IMR-90 (cell line): ENCODE results near the gene ZNF335. TPM values are rescaled to one million over a fixed set of nuclear protein-coding genes. Genes with fewer than 3 reads are reported as not detected.

Source experiments
- ATAC-seq: fragments of 200-7000 bp; cut with Tn5 transposase; 2 replicates; pipeline ENCODE4 v1.9.1; 2020; ENCODE audit warnings: low read depth, mild to moderate bottlenecking, moderate library complexity
- BruUV-seq: library from RNA; stranded (reverse); fragments of 400-500 nt; replicated peaks from 2 replicates; lab custom pipeline; 2021; lab: Mats Ljungman, UMichigan
- CTCF ChIA-PET: fragments of 300-600 bp; formaldehyde crosslinking; extraction: SDS; loops from one replicate; lab custom pipeline; 2021; ENCODE audit warnings: antibody characterized with exemption; lab: Yijun Ruan, JAX
- POLR2A ChIA-PET: fragments of 300-600 bp; sonication (Branson Sonifier 250); formaldehyde crosslinking; loops from one replicate; lab custom pipeline; 2022; ENCODE audit warnings: antibody characterized with exemption; ENCODE audit not compliant: unreplicated experiment; lab: Charles Lee
- DNase-seq: peaks from one replicate; pipeline ENCODE4 v3.0.0; 2013
- H2AFZ ChIP-seq: replicated peaks from 2 replicates; pipeline ENCODE3; 2013; ENCODE audit warnings: low read length, mild to moderate bottlenecking; ENCODE audit not compliant: poor library complexity
- H2AK5ac ChIP-seq: 2 replicates; pipeline ENCODE4 v1.6.1; 2013; ENCODE audit warnings: low read depth, low read length, inconsistent platforms
- H2AK9ac ChIP-seq: replicated peaks from 2 replicates; pipeline ENCODE3; 2013; ENCODE audit warnings: mild to moderate bottlenecking, low read depth, low read length, moderate library complexity; ENCODE audit not compliant: poor library complexity
- H2BK120ac ChIP-seq: 2 replicates; pipeline ENCODE4 v1.6.1; 2013; ENCODE audit warnings: low read depth, low read length, inconsistent platforms
- H2BK15ac ChIP-seq: 3 replicates; pipeline ENCODE4 v1.6.1; 2013; ENCODE audit warnings: low read depth, low read length, inconsistent platforms
- H2BK20ac ChIP-seq: 2 replicates; pipeline ENCODE4 v1.6.1; 2013; ENCODE audit warnings: low read depth, mild to moderate bottlenecking, inconsistent platforms, low read length, moderate library complexity
- H2BK5ac ChIP-seq: 2 replicates; pipeline ENCODE4 v1.6.1; 2013; ENCODE audit warnings: mild to moderate bottlenecking, low read depth, low read length, inconsistent platforms; ENCODE audit not compliant: poor library complexity, severe bottlenecking
- H3K14ac ChIP-seq: replicated peaks from 2 replicates; pipeline ENCODE4 v1.6.1; 2013; ENCODE audit warnings: low read depth, low read length, inconsistent platforms
- H3K18ac ChIP-seq: 2 replicates; pipeline ENCODE4 v1.6.1; 2013; ENCODE audit warnings: low read depth, low read length, control low read depth
- H3K23ac ChIP-seq: 2 replicates; pipeline ENCODE4 v1.6.1; 2013; ENCODE audit warnings: low read depth, low read length, inconsistent platforms
- H3K27ac ChIP-seq: 2 replicates; pipeline ENCODE4 v1.5.1; 2013; ENCODE audit warnings: mild to moderate bottlenecking, control low read depth, low read length; ENCODE audit not compliant: insufficient read depth
- H3K27me3 ChIP-seq: 2 replicates; pipeline ENCODE4 v1.6.1; 2013; ENCODE audit warnings: low read length; ENCODE audit not compliant: control insufficient read depth, insufficient read depth
- H3K36me3 ChIP-seq: 2 replicates; pipeline ENCODE4 v1.6.1; 2013; ENCODE audit warnings: low read length, mixed read lengths; ENCODE audit not compliant: control insufficient read depth, insufficient read depth
- H3K4ac ChIP-seq: 2 replicates; pipeline ENCODE4 v1.6.1; 2013; ENCODE audit warnings: low read depth, low read length, inconsistent platforms
- H3K4me1 ChIP-seq: 2 replicates; pipeline ENCODE4 v1.6.1; 2013; ENCODE audit warnings: low read length, mixed read lengths; ENCODE audit not compliant: control insufficient read depth, insufficient read depth
- H3K4me2 ChIP-seq: 2 replicates; pipeline ENCODE4 v1.6.1; 2013; ENCODE audit warnings: low read depth, mild to moderate bottlenecking, control low read depth, low read length, moderate library complexity
- H3K4me3 ChIP-seq: 2 replicates; pipeline ENCODE4 v1.5.1; 2013; ENCODE audit warnings: low read depth, mild to moderate bottlenecking, control low read depth, low read length, moderate library complexity; ENCODE audit not compliant: insufficient read depth
- H3K56ac ChIP-seq: 2 replicates; pipeline ENCODE4 v1.6.1; 2013; ENCODE audit warnings: low read length, inconsistent platforms; ENCODE audit not compliant: insufficient read depth; ENCODE audit errors: extremely low read depth
- H3K79me1 ChIP-seq, 2 experiments: 2 replicates each; pipeline ENCODE4 v1.6.1; 2013; ENCODE audit warnings: low read length in 2 of 2, inconsistent platforms in 1 of 2, low read depth in 1 of 2
- H3K9ac ChIP-seq: 2 replicates; pipeline ENCODE4 v1.6.1; 2013; ENCODE audit warnings: low read depth, low read length, control low read depth
- H3K9me1 ChIP-seq: 2 replicates; pipeline ENCODE4 v1.6.1; 2013; ENCODE audit warnings: low read length, inconsistent platforms; ENCODE audit not compliant: insufficient read depth
- H3K9me3 ChIP-seq: 2 replicates; pipeline ENCODE4 v1.6.1; 2013; ENCODE audit warnings: low read length; ENCODE audit not compliant: control insufficient read depth, insufficient read depth
- H4K20me1 ChIP-seq: 2 replicates; pipeline ENCODE4 v1.6.1; 2013; ENCODE audit warnings: low read length, inconsistent platforms; ENCODE audit not compliant: insufficient read depth
- H4K5ac ChIP-seq: 2 replicates; pipeline ENCODE4 v1.6.1; 2013; ENCODE audit warnings: mild to moderate bottlenecking, low read depth, low read length, control low read depth
- H4K8ac ChIP-seq, 2 experiments: 2 replicates each; pipeline ENCODE4 v1.6.1; 2013; ENCODE audit warnings: low read depth in 2 of 2, low read length in 2 of 2, control low read depth in 1 of 2, inconsistent platforms in 1 of 2
- H4K91ac ChIP-seq: 2 replicates; pipeline ENCODE4 v1.6.1; 2013; ENCODE audit warnings: low read depth, low read length, inconsistent platforms; ENCODE audit not compliant: insufficient read depth
- BHLHE40 ChIP-seq: fragments of 150-350 bp; IDR thresholded peaks from 2 replicates; pipeline ENCODE4 v1.6.1; 2016; ENCODE audit warnings: mild to moderate bottlenecking, low read depth, low read length
- FOS ChIP-seq: fragments of 150-350 bp; IDR thresholded peaks from 2 replicates; pipeline ENCODE4 v1.6.1; 2016; ENCODE audit warnings: low read depth, low read length
- MAFK ChIP-seq: IDR thresholded peaks from 2 replicates; pipeline ENCODE4 v1.6.1; 2012; ENCODE audit warnings: low read depth, low read length, improper control_type of control experiment
- MAZ ChIP-seq: IDR thresholded peaks from 2 replicates; pipeline ENCODE4 v1.6.1; 2012; ENCODE audit warnings: low read depth, mild to moderate bottlenecking, low read length, improper control_type of control experiment, moderate library complexity, borderline replicate concordance
- MXI1 ChIP-seq: IDR thresholded peaks from 2 replicates; pipeline ENCODE4 v1.6.1; 2012; ENCODE audit warnings: low read depth, mild to moderate bottlenecking, low read length, moderate library complexity, borderline replicate concordance
- POLR2A ChIP-seq: IDR thresholded peaks from 2 replicates; pipeline ENCODE4 v1.6.1; 2012; ENCODE audit warnings: mild to moderate bottlenecking, low read depth, low read length
- WGBS, 2 experiments: methylation state at CpG; one replicate each; pipeline versions ENCODE4 v1.1.5 to v1.1.7; 2013; ENCODE audit warnings: missing lambda C conversion rate in 2 of 2; ENCODE audit not compliant: insufficient read length in 1 of 2; ENCODE audit errors: extremely low coverage in 2 of 2; 5-methylcytosine and 5-hydroxymethylcytosine counted together
- dilution Hi-C: fragments of 300-500 bp; cut with HindIII; formaldehyde crosslinking; loops from one replicate; pipeline ENCODE4 v1.14.3; 2018; ENCODE audit warnings: low sequenced_read_pairs; ENCODE audit not compliant: unreplicated experiment
- in situ Hi-C: fragments of 300-500 bp; cut with MboI; formaldehyde crosslinking; loops from 3 replicates; pipeline ENCODE4 v1.14.3; 2019; ENCODE audit warnings: low sequenced_read_pairs, inconsistent platforms, mixed read lengths
- intact Hi-C: fragments of 100-400 bp; cut with micrococcal nuclease; formaldehyde crosslinking; loops from 2 replicates; pipeline ENCODE4 v1.10.0; 2022
- polyA plus RNA-seq, 3 experiments: library from polyadenylated mRNA; depleted of rRNA; stranded (reverse); fragments of >200 nt; gene quantifications; 2 replicates each; pipeline ENCODE4 v1.2.3, GENCODE V29; 2012; ENCODE audit warnings: low replicate concordance in 1 of 3
- total RNA-seq: library from RNA; depleted of rRNA; stranded (reverse); fragments of >200 nt; gene quantifications from 2 replicates; pipeline ENCODE4 v1.2.3, GENCODE V29; 2012
- TF ChIP-seq, protein P1 (sequence below): fragments of 150-350 bp; IDR thresholded peaks from 2 replicates; pipeline ENCODE4 v1.6.1; 2017; ENCODE audit warnings: mild to moderate bottlenecking, antibody characterized with exemption, low read length, low read depth

ZNF335 gene
- total and polyA plus RNA-seq, 2 of the 4 experiments (the other 2 are of a cell fraction) = 11.8 to 17.8 TPM

GRCh38 chr20:45976086-45976485, 4.1 kb upstream of the ZNF335 start:
- WGBS, 2 experiments = 72% methylated on average over 2 of the region's 6 CpGs; no CpG with 5 or more reads in 1 of the 2 experiments
- no peak overlapping the region for H3K4ac ChIP-seq
- no peak overlapping the region for H4K5ac ChIP-seq
- in situ Hi-C loops = no loop called here
- no peaks in the 10 kb centered on the region for H4K20me1 ChIP-seq
- H3K56ac ChIP-seq = no peak overlapping the region
- no peaks in the 10 kb centered on the region for H3K4me1 ChIP-seq
- no peaks in the 10 kb centered on the region; the same call in 1 of the 2 replicates for H3K27me3 ChIP-seq
- dilution Hi-C loops = no loop called here
- no peak overlapping the region for H3K23ac ChIP-seq
- BruUV-seq = no TSS peak
- intact Hi-C loops = no loop called here
- no peak overlapping the region for H2AFZ ChIP-seq
- TF ChIP-seq, protein P1, sequence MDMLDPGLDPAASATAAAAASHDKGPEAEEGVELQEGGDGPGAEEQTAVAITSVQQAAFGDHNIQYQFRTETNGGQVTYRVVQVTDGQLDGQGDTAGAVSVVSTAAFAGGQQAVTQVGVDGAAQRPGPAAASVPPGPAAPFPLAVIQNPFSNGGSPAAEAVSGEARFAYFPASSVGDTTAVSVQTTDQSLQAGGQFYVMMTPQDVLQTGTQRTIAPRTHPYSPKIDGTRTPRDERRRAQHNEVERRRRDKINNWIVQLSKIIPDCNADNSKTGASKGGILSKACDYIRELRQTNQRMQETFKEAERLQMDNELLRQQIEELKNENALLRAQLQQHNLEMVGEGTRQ = no peak
- TF ChIP-seq MAFK = no peak
- TF ChIP-seq FOS = no peak
- TF ChIP-seq POLR2A = no peak
- TF ChIP-seq MXI1 = no peak
- no peak for TF ChIP-seq BHLHE40
- TF ChIP-seq MAZ = no peak
- no peaks in the 10 kb centered on the region for H3K36me3 ChIP-seq
- no peak overlapping the region for H2BK20ac ChIP-seq
- H2AK9ac ChIP-seq = no peak overlapping the region
- CTCF ChIA-PET = no interaction called here
- no peaks in the 10 kb centered on the region for H3K9me3 ChIP-seq
- H2BK15ac ChIP-seq = no peak overlapping the region
- DNase-seq = no peak
- H3K4me3 ChIP-seq = no peak overlapping the region
- H4K91ac ChIP-seq = no peak overlapping the region
- POLR2A ChIA-PET = no interaction called here
- no peak overlapping the region for H3K18ac ChIP-seq
- H3K4me2 ChIP-seq = no peak overlapping the region
- H3K79me1 ChIP-seq = peaks cover 0 to 5% of the 10 kb centered on the region in 2 experiments; a peak in 3 of 4 replicates
- no peak overlapping the region for H3K27ac ChIP-seq
- H3K9me1 ChIP-seq = 0 out of 2 replicates have a peak, but pooled peaks cover 4% of the 10 kb centered on the region
- no peak for ATAC-seq
- H2BK120ac ChIP-seq = no peak overlapping the region
- no peak overlapping the region for H3K14ac ChIP-seq
- no peak overlapping the region for H2BK5ac ChIP-seq
- H4K8ac ChIP-seq = no peak overlapping the region
- H3K9ac ChIP-seq = no peak overlapping the region
- H2AK5ac ChIP-seq = no peak overlapping the region
